HepG2 (cell line): Measurements from ENCODE around the gene ADAMTS15. TPM values are rescaled to one million over a fixed set of nuclear protein-coding genes. Genes with fewer than 3 reads are reported as not detected.

ENCODE experiments used
- ATAC-seq: fragments of 200-7000 bp; cut with Tn5 transposase; 3 replicates; pipeline ENCODE4 v1.9.1; 2020; ENCODE audit warnings: mild to moderate bottlenecking, moderate library complexity
- BruUV-seq: library from RNA; stranded (reverse); fragments of 400-500 nt; replicated peaks from 2 replicates; lab custom pipeline; 2021; lab: Mats Ljungman, UMichigan
- CTCF ChIA-PET: fragments of 300-600 bp; formaldehyde crosslinking; extraction: SDS; loops from one replicate; lab custom pipeline; 2021; ENCODE audit warnings: low total read pairs, inconsistent platforms, low intra/inter-chr PET ratio; lab: Yijun Ruan, JAX
- POLR2A ChIA-PET: fragments of 350-600 bp; sonication (Branson Sonifier 250); formaldehyde crosslinking; loops from one replicate; lab custom pipeline; 2020; ENCODE audit warnings: antibody characterized with exemption, inconsistent platforms; lab: Yijun Ruan, JAX
- DNase-seq: peaks from one replicate; pipeline ENCODE4 v3.0.0-alpha.2; 2015; ENCODE audit warnings: low spot score
- FAIRE-seq: peaks from 3 replicates; lab custom pipeline; 2011; peaks lifted over from hg19 to GRCh38; lab: Jason Lieb, UNC
- H2AFZ ChIP-seq: one replicate; pipeline ENCODE4 v1.6.1; 2011; ENCODE audit warnings: low read length, inconsistent platforms
- H3K27ac ChIP-seq: fragments of 300-600 bp; 3 replicates; pipeline ENCODE4 v1.8.0; 2011; ENCODE audit warnings: mixed run types, mild to moderate bottlenecking, mixed read lengths, low read length, inconsistent platforms; ENCODE audit not compliant: insufficient read depth; ENCODE audit errors: extremely low read length
- H3K27me3 ChIP-seq, 2 experiments: fragments of 200-600 bp in 1 of 2; 2 replicates in 1 of 2; 3 replicates in 1 of 2; pipeline versions ENCODE4 v1.6.0 to v1.8.0; 2011; ENCODE audit warnings: low read length in 2 of 2, mild to moderate bottlenecking in 2 of 2, moderate library complexity in 2 of 2, inconsistent platforms in 1 of 2; ENCODE audit not compliant: insufficient read depth in 2 of 2, control insufficient read depth in 1 of 2
- H3K36me3 ChIP-seq, 2 experiments: fragments of 200-600 bp in 1 of 2; replicated peaks in 1 of 2; 2 replicates in 1 of 2; 3 replicates in 1 of 2; pipeline versions ENCODE4 v1.5.1 to v1.8.0; 2011; ENCODE audit warnings: low read length in 2 of 2, inconsistent platforms in 1 of 2; ENCODE audit not compliant: insufficient read depth in 2 of 2, control insufficient read depth in 1 of 2
- H3K4me1 ChIP-seq: 2 replicates; pipeline ENCODE4 v1.5.1; 2012; ENCODE audit warnings: low read length, inconsistent platforms; ENCODE audit not compliant: insufficient read depth
- H3K4me2 ChIP-seq: 2 replicates; pipeline ENCODE4 v1.6.0; 2011; ENCODE audit warnings: low read depth, low read length, inconsistent platforms
- H3K4me3 ChIP-seq, 3 experiments: fragments of 200-600 bp in 1 of 3; sonication (generic), shearing (Covaris generic) in 1 of 3; replicated peaks in 1 of 3; 2 replicates each; pipeline ENCODE4 v1.5.1; 2011 to 2016; ENCODE audit warnings: low read length in 3 of 3, inconsistent platforms in 2 of 3, low read depth in 2 of 3, mild to moderate bottlenecking in 2 of 3, control low read depth in 1 of 3, mixed read lengths in 1 of 3; ENCODE audit not compliant: insufficient read depth in 1 of 3
- H3K79me2 ChIP-seq: one replicate; pipeline ENCODE4 v1.6.1; 2011; ENCODE audit warnings: low read length, inconsistent platforms; ENCODE audit not compliant: insufficient read depth
- H3K9ac ChIP-seq: 2 replicates; pipeline ENCODE4 v1.6.0; 2011; ENCODE audit warnings: mild to moderate bottlenecking, low read depth, low read length, inconsistent platforms; ENCODE audit not compliant: insufficient read depth
- H3K9me3 ChIP-seq: 2 replicates; pipeline ENCODE4 v1.5.1; 2012; ENCODE audit warnings: mild to moderate bottlenecking, low read length
- H4K20me1 ChIP-seq: 2 replicates; pipeline ENCODE4 v1.6.0; 2011; ENCODE audit warnings: inconsistent platforms, mild to moderate bottlenecking, low read length, moderate library complexity; ENCODE audit not compliant: insufficient read depth
- ADNP ChIP-seq: sonication (generic); formaldehyde crosslinking; IDR thresholded peaks from 2 replicates; pipeline ENCODE4 v1.4.0; 2020; ENCODE audit warnings: missing genetic modification reagents
- PRPF4 ChIP-seq: fragments of 200-400 bp; formaldehyde crosslinking; IDR thresholded peaks from 2 replicates; pipeline ENCODE4 v1.6.1; 2016; ENCODE audit warnings: low read length, low read depth; ENCODE audit not compliant: poor library complexity, severe bottlenecking
- PTBP1 ChIP-seq: fragments of 200-400 bp; formaldehyde crosslinking; IDR thresholded peaks from 2 replicates; pipeline ENCODE4 v1.6.1; 2018; ENCODE audit warnings: low read length, low read depth; ENCODE audit not compliant: poor library complexity, severe bottlenecking
- SP1 ChIP-seq, 2 experiments: fragments of 450-650 bp in 1 of 2; sonication (generic) in 1 of 2; formaldehyde crosslinking in 1 of 2; IDR thresholded peaks; 2 replicates each; pipeline versions ENCODE4 v1.4.0 to v1.6.1; 2016 to 2020; ENCODE audit warnings: missing genetic modification reagents in 1 of 2
- ZHX2 ChIP-seq, 2 experiments: sonication (generic) in 1 of 2; formaldehyde crosslinking in 1 of 2; IDR thresholded peaks; 2 replicates each; pipeline versions ENCODE4 v1.6.1 to v1.9.0; 2014 to 2022; ENCODE audit warnings: antibody characterized with exemption in 1 of 2, borderline replicate concordance in 1 of 2, inconsistent platforms in 1 of 2, low read depth in 1 of 2, missing genetic modification reagents in 1 of 2
- ZNF3 ChIP-seq: IDR thresholded peaks from 2 replicates; pipeline ENCODE4 v1.7.0; 2017; ENCODE audit warnings: inconsistent platforms
- ZNF678 ChIP-seq: sonication (generic); formaldehyde crosslinking; IDR thresholded peaks from 2 replicates; pipeline ENCODE4 v1.4.0; 2020; ENCODE audit warnings: mild to moderate bottlenecking, missing genetic modification reagents
- WGBS: methylation state at CpG from one replicate; pipeline ENCODE4 v1.1.6; 2017; ENCODE audit warnings: low lambda C conversion rate; 5-methylcytosine and 5-hydroxymethylcytosine counted together
- in situ Hi-C: cut with HindIII; loops from 2 replicates; pipeline ENCODE4 v1.10.0; 2017; ENCODE audit warnings: low pct_unique_long_range_greater_than_20kb; ENCODE audit not compliant: extremely low pct_ligation_motif_present
- intact Hi-C: fragments of 100-400 bp; cut with micrococcal nuclease; formaldehyde crosslinking; loops from one replicate; pipeline ENCODE4 v1.10.0; 2022; ENCODE audit not compliant: unreplicated experiment
- polyA plus RNA-seq, 8 experiments: library from polyadenylated mRNA; depleted of rRNA in 3 of 8; stranded (reverse) in 7 of 8; unstranded in 1 of 8; fragments of >200 nt; fragmentation: Illumina TruSeq in 4 of 8; extraction: Trizol in 4 of 8; gene quantifications; 2 replicates each; pipeline versions ENCODE4 v1.2.1 to v1.2.3, GENCODE V29; 2011 to 2016; ENCODE audit warnings: low read depth in 4 of 8, missing spikeins in 1 of 8, mixed read lengths in 1 of 8; ENCODE audit not compliant: insufficient read depth in 1 of 8
- total RNA-seq, 5 experiments: library from RNA; depleted of rRNA; stranded (reverse); fragments of >200 nt; fragmentation: Illumina TruSeq; extraction: Trizol; gene quantifications; 2 replicates each; pipeline ENCODE4 v1.2.3, GENCODE V29; 2016; ENCODE audit warnings: low read depth in 1 of 5

ADAMTS15 gene
- total and polyA plus RNA-seq, 2 of the 13 experiments (the other 11 are each of a cell fraction or from before 2014, with no cell fraction given): 0.01 to 0.02 TPM

DNA sequence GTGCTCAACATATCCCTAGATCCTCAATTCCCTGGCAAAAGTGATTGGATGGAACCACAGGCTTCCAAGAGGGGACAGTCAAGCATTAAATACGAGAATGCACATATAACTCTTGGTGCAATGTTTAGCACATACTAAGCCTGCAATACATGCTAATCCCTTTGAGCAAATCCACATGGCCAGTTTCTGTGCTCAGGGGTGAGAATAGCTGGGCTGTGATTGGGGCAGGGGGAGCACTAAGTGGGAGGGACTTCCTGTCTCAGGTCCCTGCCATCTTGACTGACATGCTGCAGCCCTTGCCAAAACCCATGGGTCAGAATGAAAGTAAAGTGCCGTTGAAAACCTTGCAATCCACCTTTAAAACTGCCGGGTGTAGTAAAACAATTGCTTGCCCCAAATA lies 2.7 kb upstream of the ADAMTS15 start:
- 15% methylated on average over 3 of the region's 3 CpGs for WGBS
- no peak for FAIRE-seq
- no peaks in the 10 kb centered on the region for H3K4me1 ChIP-seq

More for the DNA sequence above, 2.7 kb upstream of the ADAMTS15 start:
- peaks cover 4 to 33% of the 10 kb centered on the region in 2 experiments; a peak in 2 of 5 replicates for H3K27me3 ChIP-seq
- DNase-seq (no peak), ATAC-seq (no peak)
- ChIA-PET CTCF (no interaction called here), POLR2A (no interaction called here)
- no peak overlapping the region for H3K4me3 ChIP-seq
- H3K79me2 ChIP-seq: no peaks in the 10 kb centered on the region
- no TSS peak for BruUV-seq
- no peaks in the 10 kb centered on the region for H3K36me3 ChIP-seq
- in situ Hi-C loops: no loop called here
- intact Hi-C loops: no loop called here
- TF ChIP-seq ZNF678 (no peak), PRPF4 (no peak), SP1 (IDR thresholded peaks at IDR 0.05) (no peak), SP1 (CRISPR knock-in tag; IDR thresholded peaks at IDR 0.05) (no peak), ZNF3 (CRISPR knock-in tag) (no peak), PTBP1 (no peak), ZHX2 (IDR thresholded peaks at IDR 0.05; ENCODE audit: low read depth) (no peak), ZHX2 (CRISPR knock-in tag; IDR thresholded peaks at IDR 0.05; ENCODE audit: borderline replicate concordance) (no peak), ADNP (CRISPR knock-in tag) (no peak)
- H4K20me1 ChIP-seq: no peaks in the 10 kb centered on the region
- no peak overlapping the region for H3K9ac ChIP-seq
- H2AFZ ChIP-seq: no peak overlapping the region
- H3K9me3 ChIP-seq: no peaks in the 10 kb centered on the region
- no peak overlapping the region for H3K4me2 ChIP-seq
- H3K27ac ChIP-seq: no peak overlapping the region
